SK-N-MC (cell line): ENCODE measurements around the gene MEMO1.

Source experiments
- DNase-seq: peaks from one replicate; pipeline ENCODE4 v3.0.0-alpha.2; 2011; ENCODE audit warnings: low read depth, low spot score
- H3K27ac ChIP-seq: fragments of 200-600 bp; sonication (generic); 2 replicates; pipeline ENCODE4 v1.5.1; 2016; ENCODE audit warnings: mixed run types
- H3K36me3 ChIP-seq: fragments of 200-600 bp; sonication (generic); 2 replicates; pipeline ENCODE4 v1.6.1; 2017; ENCODE audit warnings: antibody characterized with exemption, low read length, mixed read lengths; ENCODE audit not compliant: insufficient read depth
- H3K4me3 ChIP-seq: fragments of 200-600 bp; sonication (generic); 2 replicates; pipeline ENCODE4 v1.5.1; 2016
- H3K9ac ChIP-seq: fragments of 200-600 bp; sonication (generic); 2 replicates; pipeline ENCODE4 v1.8.0; 2017; ENCODE audit warnings: mixed run types, mixed read lengths; ENCODE audit not compliant: insufficient read length
- H3K9me3 ChIP-seq: fragments of 200-600 bp; sonication (generic); 2 replicates; pipeline ENCODE4 v1.6.1; 2017; ENCODE audit warnings: low read depth, mild to moderate bottlenecking, antibody characterized with exemption, low read length, moderate library complexity, mixed read lengths
- EZH2 ChIP-seq: fragments of 200-600 bp; sonication (generic); IDR thresholded peaks from one replicate; pipeline ENCODE4 v1.6.1; 2017; ENCODE audit warnings: antibody characterized with exemption
- FOXP2 ChIP-seq: optimal IDR thresholded peaks from 2 replicates; pipeline ENCODE3; 2011; ENCODE audit warnings: mild to moderate bottlenecking, moderate library complexity; ENCODE audit not compliant: insufficient read depth; ENCODE audit errors: extremely low read length, control extremely low read depth
- POLR2AphosphoS5 ChIP-seq: IDR thresholded peaks from 2 replicates; pipeline ENCODE4 v1.6.1; 2012; ENCODE audit warnings: mild to moderate bottlenecking, low read depth, low read length, borderline replicate concordance

MEMO1 gene

DNA sequence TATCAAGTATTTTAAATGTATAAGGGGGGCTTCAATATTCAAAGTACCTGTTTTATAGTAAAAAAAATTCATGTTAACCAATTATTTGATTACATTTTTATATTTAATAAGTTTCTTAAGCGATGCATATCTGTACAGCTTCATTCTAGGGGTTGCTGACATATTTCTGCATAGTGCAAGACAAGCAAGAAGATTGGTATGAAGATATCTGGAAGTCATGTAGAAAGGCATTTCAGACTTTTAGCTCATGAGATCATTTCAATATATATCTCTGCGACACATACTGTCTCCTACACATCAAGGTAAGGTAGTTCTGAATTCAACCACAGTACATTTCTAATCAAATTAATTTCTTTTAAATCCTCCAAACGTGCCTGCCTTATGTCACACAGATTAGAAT, 73.1 kb downstream of the MEMO1 start:
- Histone ChIP-seq H3K9me3 (no peaks in the 10 kb centered on the region), H3K4me3 (no peak overlapping the region), H3K9ac (no peak overlapping the region), H3K27ac (no peak overlapping the region; the same call in 1 of the 2 replicates), H3K36me3 (peaks cover 5% of the 10 kb centered on the region; the same call in 1 of the 2 replicates)
- no peak for DNase-seq
- TF ChIP-seq POLR2AphosphoS5 (no peak), EZH2 (no peak), FOXP2 (no peak)

- Histone ChIP-seq H3K9me3 (no peaks in the 10 kb centered on the region), H3K27ac (no peak overlapping the region), H3K9ac (no peak overlapping the region), H3K4me3 (no peak overlapping the region), H3K36me3 (peaks cover 6% of the 10 kb centered on the region; the same call in 1 of the 2 replicates)
- TF ChIP-seq POLR2AphosphoS5 (no peak), FOXP2 (no peak), EZH2 (no peak)
- no peak for DNase-seq
Measured at GRCh38 chr2:31935370-31935769, 75.4 kb downstream of the MEMO1 start.

DNA sequence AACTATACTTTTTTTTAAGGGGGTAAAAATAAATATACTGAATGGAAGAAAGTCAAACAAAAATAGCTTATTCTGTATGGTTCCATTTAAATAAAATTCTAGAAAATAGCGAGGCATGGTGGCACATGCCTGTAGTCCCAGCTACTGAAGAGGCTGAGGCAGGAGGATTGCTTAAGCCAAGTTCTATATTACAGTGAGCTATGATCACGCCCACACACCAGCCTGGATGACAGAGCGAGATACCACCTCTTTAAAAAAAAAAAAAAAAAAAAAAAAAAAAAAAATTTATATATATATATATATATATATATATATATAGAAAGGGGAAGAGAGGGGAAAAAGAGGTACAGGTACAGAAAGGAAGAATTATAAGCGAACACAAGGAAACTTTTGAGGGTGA, 77.7 kb downstream of the MEMO1 start:
- Histone ChIP-seq H3K27ac (no peak overlapping the region), H3K4me3 (no peak overlapping the region), H3K36me3 (peaks cover 10% of the 10 kb centered on the region; the same call in 1 of the 2 replicates), H3K9ac (no peak overlapping the region), H3K9me3 (no peaks in the 10 kb centered on the region)
- DNase-seq: no peak
- no peak for TF ChIP-seq EZH2
- no peak for TF ChIP-seq FOXP2
- no peak for TF ChIP-seq POLR2AphosphoS5

- Histone ChIP-seq H3K9me3 (no peaks in the 10 kb centered on the region), H3K36me3 (peaks cover 10% of the 10 kb centered on the region; the same call in 1 of the 2 replicates), H3K4me3 (no peak overlapping the region), H3K9ac (no peak overlapping the region), H3K27ac (no peak overlapping the region)
- TF ChIP-seq POLR2AphosphoS5 (no peak), EZH2 (no peak), FOXP2 (no peak)
- DNase-seq: no peak
Measured at GRCh38 chr2:31932589-31932988, 78.2 kb downstream of the MEMO1 start.

DNA sequence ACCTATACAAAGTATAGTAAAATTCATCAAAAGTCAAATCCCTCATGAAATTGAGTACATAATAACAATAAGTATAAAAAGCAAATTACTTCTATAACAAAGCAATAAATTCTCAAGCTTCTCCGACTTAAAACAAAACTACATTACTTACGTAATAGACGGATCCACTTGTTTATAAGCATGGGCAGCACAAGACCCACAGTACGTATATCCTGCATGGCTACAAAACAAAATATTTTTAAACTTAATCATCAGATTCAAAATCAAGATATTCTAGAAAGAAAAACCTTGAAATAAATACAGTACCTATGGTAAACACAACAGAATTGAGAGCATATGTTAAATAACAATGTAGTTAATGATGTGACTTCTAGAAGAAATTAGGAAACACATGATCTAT, 78.9 kb downstream of the MEMO1 start:
- Histone ChIP-seq H3K36me3 (peaks cover 14% of the 10 kb centered on the region; the same call in 1 of the 2 replicates), H3K27ac (no peak overlapping the region), H3K9ac (no peak overlapping the region), H3K9me3 (no peaks in the 10 kb centered on the region), H3K4me3 (no peak overlapping the region)
- no peak for DNase-seq
- TF ChIP-seq POLR2AphosphoS5 (no peak), EZH2 (no peak), FOXP2 (no peak)

DNA sequence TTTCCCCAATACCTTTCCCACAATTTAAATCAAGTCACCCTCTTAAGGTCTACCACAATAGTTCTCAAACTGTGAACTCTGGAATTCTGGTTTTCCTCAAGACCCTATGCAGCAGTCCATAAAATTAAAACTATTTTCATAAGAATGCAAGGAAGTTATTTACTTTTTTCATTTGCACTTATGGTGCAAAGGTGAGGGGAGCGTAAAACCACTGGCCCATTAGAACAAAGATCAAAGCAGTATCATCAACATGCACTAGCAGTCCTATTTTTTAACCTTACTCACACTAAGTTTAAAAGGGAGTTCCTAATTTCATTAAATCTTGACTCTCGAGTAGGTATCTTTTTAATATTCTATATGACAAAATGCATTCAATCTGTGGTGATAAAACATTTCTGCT, 85.3 kb downstream of the MEMO1 start:
- DNase-seq: no peak
- TF ChIP-seq EZH2 (no peak), POLR2AphosphoS5 (no peak), FOXP2 (no peak)
- no peak overlapping the region for H3K4me3 ChIP-seq
- H3K27ac ChIP-seq: no peak overlapping the region
- peaks cover 19% of the 10 kb centered on the region for H3K36me3 ChIP-seq
- no peak overlapping the region for H3K9ac ChIP-seq
- H3K9me3 ChIP-seq: no peaks in the 10 kb centered on the region

GRCh38 chr2:31923662-31924061, 87.1 kb downstream of the MEMO1 start:
- Histone ChIP-seq H3K27ac (no peak overlapping the region), H3K9me3 (no peaks in the 10 kb centered on the region)

DNA sequence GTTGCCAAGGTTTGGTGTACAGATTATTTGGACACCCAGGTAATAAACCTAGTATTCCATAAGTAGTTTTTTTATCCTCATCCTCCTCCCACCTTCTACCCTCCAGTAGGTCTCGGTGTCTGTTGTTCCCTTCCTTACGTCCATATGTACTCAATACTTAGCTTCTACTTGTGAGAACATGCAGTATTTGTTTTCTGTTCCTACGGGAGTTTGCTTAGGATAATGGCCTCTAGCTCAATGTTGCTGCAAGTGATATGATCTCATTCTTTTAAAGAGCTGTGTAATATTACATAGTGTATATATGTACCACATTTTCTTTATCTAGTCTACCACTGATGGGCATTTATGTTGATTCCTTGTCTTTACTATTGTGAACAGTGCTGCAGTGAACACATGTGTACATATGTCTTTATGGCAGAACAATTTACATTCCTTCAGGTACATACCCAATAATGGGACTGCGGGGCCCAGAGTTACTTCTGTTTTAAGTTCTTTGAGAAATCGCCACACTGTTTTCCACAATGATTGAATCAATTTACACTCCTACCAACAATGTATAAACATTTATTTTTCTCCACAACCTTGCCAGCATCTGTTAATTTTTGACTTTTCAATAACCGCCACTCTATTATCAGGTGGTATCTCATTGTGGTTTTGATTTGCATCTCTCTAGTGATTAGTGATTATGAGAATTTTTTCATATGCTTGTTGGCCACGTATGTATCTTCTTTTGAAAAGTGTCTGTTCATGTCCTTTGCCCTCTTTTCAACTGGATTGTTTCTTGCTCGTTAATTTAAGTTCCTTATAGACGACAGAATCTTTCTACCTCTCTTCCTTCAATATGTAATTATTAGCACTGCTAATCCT, 88.0 kb downstream of the MEMO1 start:
- Histone ChIP-seq H3K9me3 (no peaks in the 10 kb centered on the region), H3K27ac (no peak overlapping the region), H3K36me3 (peaks cover 19% of the 10 kb centered on the region), H3K4me3 (no peak overlapping the region), H3K9ac (no peak overlapping the region)
- no peak for TF ChIP-seq FOXP2
- TF ChIP-seq POLR2AphosphoS5: no peak
- no peak for TF ChIP-seq EZH2
- DNase-seq: no peak

More at GRCh38 chr2:31923662-31924061, 87.1 kb downstream of the MEMO1 start:
- Histone ChIP-seq H3K36me3 (peaks cover 19% of the 10 kb centered on the region), H3K9ac (no peak overlapping the region), H3K4me3 (no peak overlapping the region)
- TF ChIP-seq FOXP2 (no peak), POLR2AphosphoS5 (no peak), EZH2 (no peak)
- DNase-seq: no peak
